GM19455 (cell line): ENCODE results near the gene SKIC2.
"Not testable (repeated sequence)": the region's sequence is repeated elsewhere in the genome, so short reads cannot be mapped to it uniquely, and the experiment has no call there.

Experiments
- ATAC-seq: cut with Tn5 transposase; IDR thresholded peaks from one replicate; pipeline ENCODE4 v1.9.1; 2021; ENCODE audit not compliant: unreplicated experiment

The SKIC2 gene

DNA sequence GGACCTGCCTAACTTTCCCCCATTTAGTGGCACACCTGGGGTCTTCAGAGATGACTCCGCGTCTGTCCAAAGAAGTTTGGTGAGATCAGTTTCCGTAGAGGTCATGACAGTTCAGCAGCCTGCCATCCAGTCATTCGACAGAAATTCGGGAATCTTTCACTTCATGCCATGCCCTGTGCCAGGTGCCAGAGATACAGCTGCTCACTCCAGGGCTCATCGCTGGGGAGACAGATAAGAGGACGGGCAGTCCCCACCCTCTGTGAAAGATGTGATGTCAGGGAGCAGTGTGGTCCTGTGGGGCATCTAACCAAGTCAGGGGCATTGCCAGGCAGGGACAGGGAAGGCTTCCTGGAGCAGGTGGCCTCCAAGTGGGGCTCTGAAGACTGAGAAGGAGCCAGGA is 44.3 kb downstream of the SKIC2 start:
- ATAC-seq, result not testable (repeated sequence)

- ATAC-seq, result not testable (repeated sequence)
Measured at GRCh38 chr6:32004393-32004792, 45.4 kb downstream of the SKIC2 start.

DNA sequence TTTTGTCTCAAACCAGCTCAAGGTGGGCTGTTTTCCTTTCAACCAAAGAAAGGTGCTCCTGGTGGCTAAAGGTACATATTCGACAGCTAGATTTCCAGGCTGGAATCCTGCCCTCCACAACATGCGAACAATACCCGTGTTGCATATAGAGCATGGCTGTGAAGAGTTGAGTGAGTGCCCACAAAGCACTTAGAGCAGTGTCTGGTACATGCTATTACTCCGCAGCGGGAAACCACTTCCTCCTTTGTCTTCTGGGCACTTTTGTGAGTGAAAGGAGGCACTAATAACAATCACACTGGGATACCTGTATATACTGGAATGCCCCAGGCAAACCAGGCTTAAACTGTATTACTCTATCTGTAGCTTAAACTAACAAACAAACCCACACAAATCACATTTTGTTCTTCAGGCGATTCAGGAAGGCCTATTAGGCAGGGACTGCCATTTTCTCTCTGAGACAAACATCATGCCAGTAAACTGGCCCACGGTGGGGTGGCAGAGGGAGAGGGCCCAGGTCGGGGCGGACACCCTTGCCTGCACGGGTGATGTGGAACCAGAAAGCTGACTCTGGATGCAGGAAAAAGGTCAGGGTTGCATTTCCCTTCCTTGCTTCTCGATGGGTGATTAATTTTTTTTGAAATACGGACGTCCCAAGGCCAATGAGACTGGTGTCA is 46.0 kb downstream of the SKIC2 start:
- ATAC-seq, result not testable (repeated sequence)

GRCh38 chr6:32005538-32005880 is 46.5 kb downstream of the SKIC2 start:
- ATAC-seq, result not testable (repeated sequence)

- not testable (repeated sequence) for ATAC-seq
Measured at GRCh38 chr6:32005991-32006529, 47.1 kb downstream of the SKIC2 start.

DNA sequence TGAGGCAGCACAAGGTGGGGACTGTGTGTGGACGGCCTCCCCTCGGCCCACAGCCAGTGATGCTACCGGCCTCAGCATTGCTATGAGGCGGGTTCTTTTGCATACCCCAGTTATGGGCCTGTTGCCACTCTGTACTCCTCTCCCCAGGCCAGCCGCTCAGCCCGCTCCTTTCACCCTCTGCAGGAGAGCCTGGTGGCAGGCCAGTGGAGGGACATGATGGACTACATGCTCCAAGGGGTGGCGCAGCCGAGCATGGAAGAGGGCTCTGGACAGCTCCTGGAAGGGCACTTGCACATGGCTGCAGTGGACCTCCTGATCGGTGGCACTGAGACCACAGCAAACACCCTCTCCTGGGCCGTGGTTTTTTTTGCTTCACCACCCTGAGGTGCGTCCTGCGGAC is 48.1 kb downstream of the SKIC2 start:
- not testable (repeated sequence) for ATAC-seq

DNA sequence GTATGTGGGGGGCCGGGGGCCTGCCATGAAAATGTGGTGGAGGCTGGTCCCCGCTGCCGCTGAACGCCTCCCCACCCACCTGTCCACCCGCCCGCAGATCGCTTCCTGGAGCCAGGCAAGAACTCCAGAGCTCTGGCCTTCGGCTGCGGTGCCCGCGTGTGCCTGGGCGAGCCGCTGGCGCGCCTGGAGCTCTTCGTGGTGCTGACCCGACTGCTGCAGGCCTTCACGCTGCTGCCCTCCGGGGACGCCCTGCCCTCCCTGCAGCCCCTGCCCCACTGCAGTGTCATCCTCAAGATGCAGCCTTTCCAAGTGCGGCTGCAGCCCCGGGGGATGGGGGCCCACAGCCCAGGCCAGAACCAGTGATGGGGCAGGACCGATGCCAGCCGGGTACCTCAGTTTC is 49.1 kb downstream of the SKIC2 start:
- ATAC-seq, result not testable (repeated sequence)

GRCh38 chr6:32008616-32009015 is 49.6 kb downstream of the SKIC2 start:
- not testable (repeated sequence) for ATAC-seq

DNA sequence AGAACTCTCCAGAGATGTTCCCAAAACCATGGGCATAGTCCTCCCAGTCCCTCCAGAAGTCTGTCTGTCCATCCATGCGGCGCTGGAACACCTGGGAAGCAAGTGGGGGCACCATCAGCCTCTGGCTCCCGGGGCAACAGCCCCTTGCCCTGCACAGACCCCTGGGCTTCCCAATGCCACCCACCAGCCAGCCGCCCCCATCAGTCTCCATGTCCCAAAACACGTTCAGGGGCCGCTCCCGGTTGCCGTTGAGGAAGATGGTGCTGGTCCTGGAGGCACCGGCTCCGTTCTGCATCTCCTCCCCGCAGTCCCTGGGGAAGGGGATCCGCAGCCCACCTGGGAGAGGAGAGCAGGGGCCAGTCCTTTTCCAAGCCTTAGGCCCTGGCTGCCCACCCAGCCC is 50.6 kb downstream of the SKIC2 start:
- ATAC-seq, result not testable (repeated sequence)

DNA sequence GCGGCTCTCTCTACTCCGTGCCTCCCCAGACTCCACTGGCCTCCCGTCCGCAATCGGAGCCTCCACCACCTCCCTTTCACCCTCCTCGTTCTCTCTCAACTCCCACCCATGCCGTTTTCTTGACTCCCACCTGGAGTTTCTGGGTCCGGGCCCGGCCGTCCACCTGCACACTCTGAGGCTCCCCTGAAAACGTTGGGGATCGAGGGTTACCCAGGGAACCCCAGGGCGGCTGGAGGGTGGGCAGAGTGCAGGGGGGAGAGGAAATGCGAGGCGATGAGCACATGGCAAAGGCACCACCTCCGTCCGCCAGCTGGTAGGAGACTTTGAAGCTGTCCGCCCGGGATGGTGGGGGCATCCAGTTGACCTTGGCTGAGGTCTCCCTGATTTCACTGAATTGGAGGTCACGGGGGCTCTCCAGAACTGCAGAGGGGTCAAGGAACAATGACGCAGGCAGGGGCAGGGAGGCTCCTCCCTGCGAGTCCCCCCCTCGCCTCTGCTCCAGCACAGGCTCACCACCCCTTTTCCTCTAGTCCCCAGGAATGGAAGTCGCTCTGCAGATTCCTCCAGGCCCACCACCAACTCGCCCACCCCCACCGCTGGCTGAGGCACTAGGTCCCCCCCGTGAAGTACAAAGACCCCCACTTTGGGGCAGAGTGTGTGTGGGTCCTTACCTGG is 52.0 kb downstream of the SKIC2 start:
- not testable (repeated sequence) for ATAC-seq

DNA sequence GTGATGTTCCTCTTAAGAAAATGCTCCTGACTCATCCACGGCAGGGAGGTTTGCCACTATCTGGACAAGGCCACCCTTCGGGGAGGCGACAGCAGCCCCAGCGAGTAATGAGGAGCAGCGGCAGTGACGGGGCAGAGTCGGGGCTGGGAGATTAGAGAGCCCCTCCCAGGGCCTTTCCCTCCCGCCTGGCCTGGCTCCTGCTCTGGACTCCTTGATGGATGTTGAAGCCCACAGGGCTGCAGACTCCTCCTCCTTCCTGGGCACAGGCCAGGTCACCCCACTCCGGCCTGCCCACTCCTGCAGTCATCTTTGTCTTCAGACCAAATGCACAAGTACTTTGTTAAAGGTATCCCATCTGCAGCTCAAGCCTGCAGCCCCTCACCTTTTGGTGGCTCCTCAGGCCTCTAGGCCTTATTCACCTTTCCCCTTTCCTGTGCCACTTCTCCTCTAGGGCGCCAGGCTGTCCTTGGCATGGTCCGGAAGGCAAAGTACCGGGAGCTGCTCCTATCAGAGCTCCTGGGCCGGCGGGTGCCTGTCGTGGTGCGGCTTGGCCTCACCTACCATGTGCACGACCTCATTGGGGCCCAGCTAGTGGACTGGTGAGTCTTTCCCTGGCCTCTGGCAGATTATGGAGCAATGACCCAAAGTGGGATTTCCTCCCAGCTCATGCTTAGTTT is 54.1 kb downstream of the SKIC2 start:
- ATAC-seq, result not testable (repeated sequence)

DNA sequence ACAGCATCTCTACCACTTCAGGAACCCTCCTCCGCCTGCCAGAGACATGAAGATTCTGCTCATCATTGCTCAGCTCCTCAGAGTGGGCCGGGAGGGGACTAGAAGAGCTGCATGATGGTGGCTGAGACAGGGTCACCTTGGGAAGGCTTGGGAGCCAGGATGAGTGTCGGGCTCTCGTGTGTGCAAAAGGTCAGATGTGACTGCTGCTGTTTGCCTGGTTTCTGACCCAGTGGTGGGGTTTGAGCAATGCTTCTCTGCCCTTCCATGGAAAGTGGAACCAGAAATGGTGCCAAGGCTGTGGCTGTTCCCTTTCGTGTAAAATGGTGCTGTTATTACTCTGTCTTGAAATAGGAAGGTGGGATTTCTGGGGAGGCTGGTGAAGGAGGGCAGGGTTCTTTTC is 54.8 kb downstream of the SKIC2 start:
- ATAC-seq, result not testable (repeated sequence)

DNA sequence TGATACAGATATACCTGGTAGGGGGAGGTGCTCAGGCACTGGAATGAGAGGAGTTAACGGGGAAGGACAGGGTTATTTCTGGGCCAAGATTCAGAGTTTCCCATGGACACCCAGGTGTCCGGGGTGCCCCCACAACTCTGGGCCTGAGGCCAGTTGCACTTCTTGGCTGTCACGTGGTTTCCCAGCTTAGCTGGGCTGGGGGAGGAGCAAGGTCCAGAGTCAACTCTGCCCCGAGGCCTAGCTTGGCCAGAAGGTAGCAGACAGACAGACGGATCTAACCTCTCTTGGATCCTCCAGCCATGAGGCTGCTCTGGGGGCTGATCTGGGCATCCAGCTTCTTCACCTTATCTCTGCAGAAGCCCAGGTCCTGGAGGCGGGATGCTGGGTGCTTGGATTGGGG is 55.6 kb downstream of the SKIC2 start, which contains the start of gene C4B:
Gene C4B (plus strand): TSS at position 249 of the 400 bp plus-strand sequence. CDS start 51 bp downstream, at position 300.
- not testable (repeated sequence) for ATAC-seq
